GM10847 (cell line): ENCODE data around the gene OTX1.

Source experiments
- POLR2A ChIP-seq: IDR thresholded peaks from 2 replicates; pipeline ENCODE4 v1.6.1; 2011; ENCODE audit not compliant: insufficient read length; ENCODE audit errors: extremely low read depth

OTX1 gene

DNA sequence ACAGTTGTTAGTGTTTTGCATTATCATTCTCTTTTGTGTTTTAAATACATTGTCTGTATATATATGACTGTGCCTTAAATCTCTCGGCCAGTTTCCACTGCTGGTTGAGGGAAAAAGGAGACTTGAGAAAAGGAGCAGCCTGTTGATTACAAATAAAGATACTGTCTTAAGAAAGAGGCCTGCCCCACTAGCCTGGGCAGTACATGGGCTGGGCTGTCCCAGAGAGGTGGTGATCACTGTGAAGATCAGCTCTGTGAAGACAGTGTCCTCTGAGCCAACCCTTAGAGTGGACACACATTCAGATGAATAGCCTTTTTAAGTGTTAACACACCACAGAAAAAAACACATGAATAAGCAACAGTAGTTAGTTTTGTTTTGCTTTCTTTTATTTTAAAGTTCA is 10.0 kb upstream of the OTX1 start:
- no peak for TF ChIP-seq POLR2A

GRCh38 chr2:63041592-63041991 is 9.0 kb upstream of the OTX1 start:
- no peak for TF ChIP-seq POLR2A

DNA sequence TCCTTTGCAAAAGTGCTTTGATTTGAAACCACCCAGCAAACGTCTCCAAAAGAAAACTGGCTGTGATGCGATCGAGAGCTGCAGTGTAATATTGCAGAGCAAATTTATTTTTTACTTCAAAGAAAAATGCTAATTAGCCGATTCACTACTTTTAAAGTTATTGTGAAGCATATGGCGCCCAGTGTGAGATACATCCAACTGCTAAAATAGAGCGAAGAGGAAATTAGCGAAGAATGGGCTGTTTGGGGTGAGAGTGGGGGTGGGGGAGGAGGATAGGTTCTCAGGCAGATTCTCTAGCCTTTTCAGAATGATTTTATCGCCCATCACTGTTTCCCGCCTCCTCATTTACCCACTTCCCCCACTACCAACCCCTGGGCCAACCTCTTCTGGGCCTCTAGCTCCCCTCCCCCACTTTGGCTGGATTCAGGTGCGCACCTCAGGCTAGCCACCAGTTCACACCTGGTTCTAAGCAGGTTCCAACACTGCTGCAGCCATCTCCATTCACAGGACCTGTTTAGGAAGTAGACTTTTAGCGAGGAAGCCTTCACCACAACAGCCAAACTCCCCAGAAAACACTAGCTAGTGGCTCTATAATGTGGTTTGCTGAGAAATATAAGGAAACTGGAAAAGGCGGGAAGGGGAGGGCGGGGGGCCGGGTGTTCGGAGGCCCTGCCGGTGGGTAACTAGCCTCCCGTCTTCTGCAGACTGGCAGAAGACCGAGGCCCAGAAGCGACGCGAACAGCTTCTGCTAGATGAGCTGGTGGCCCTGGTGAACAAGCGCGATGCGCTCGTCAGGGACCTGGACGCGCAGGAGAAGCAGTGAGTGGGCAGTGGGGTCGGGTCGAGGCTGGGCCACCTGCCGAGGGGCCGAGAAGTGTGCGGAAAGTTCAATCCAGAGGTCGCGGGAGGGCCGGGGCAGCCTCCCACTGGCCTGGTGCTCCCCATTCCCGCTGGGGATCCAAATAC is 6.0 kb upstream of the OTX1 start:
- no peak for TF ChIP-seq POLR2A

DNA sequence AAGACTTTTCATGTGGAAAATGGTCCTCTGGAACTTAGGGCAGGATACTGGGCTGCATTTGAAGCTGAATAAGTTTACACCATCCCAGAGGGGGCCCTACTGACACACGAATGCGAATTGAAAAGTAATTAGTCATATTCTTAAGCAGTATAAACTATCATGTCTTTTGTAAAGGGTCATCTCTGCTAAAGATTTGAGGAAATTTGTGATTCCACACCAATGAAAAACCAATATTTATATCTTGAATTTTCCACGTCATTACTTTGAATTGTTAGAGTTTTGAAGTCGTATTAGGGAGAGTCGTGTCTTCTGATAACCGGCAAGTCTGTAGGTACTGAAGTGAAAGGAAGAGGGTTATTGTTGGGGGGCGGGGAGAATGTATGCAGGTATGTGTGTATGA is 4.1 kb upstream of the OTX1 start:
- no peak for TF ChIP-seq POLR2A

DNA sequence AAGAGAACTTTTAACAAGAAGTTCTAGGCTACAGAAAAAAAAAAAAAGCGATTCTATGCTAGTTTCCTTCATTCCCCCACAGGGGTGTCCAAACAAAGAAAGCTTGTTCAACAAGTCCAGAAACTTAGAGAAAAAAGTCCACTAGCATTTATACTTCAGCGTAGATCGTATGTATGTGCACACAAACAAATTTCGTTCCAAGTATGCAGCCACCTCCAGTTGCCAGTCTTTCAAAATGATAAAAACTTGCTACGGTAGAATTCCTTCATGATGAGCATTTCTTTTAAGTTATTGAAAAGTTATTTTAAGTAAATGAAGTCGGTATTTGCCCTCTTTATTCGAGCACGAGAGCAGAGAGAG is 3.7 kb upstream of the OTX1 start:
- TF ChIP-seq POLR2A = no peak

DNA sequence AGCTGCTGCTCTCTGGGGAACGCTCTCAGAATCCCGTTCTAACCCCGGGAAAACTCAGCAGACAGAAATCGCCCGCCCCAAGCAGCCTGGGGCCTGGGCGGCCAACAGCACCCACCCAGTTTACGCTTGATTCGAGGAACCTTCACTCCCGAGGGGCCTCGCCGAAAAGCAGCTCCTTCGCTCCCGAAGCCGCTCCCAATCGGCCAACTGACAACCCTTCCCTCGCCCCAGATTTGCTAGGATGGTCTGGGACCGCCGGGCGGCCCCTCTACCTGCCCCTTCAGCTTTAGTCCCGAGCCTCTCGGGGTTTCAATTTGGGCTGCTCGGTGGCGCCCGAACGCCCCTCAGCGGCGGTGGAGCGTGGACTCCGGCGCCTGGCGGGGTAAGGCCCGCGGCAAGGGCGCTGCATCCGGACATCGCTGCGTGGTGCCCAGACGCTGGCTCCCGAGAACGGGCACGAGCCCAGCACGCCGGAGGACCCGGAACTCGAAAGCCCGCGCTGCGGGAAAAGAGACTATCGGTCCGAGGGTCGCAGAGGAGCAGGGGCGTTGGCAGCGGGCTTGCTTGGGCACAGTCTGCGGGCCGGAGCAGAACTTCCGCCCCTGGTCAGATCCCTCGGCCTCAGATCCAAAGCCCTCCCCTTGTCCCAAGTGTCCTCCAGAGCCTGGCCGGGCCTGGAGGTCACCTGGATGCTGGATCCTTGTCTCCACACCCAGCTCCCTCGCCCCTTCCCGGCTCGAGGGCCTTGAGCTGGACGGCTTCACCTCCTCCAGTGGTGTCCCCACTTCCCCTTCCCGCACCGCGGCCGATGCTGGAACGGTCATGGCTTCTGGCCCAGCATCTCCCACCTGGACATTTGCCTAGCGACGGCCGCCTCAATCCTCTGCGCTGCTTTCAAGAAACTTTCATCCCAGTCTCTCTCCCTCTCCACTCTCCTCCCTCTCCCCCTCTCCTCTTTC is 3.0 kb upstream of the OTX1 start:
- no peak for TF ChIP-seq POLR2A

- no peak for TF ChIP-seq POLR2A
Observed at GRCh38 chr2:63048367-63049171, 2.1 kb upstream of the OTX1 start.

- TF ChIP-seq POLR2A = no peak
Observed at GRCh38 chr2:63049211-63049969, 1.2 kb upstream of the OTX1 start.

GRCh38 chr2:63049970-63050333 is 678 bp upstream of the OTX1 start:
- no peak for TF ChIP-seq POLR2A

- no peak for TF ChIP-seq POLR2A
Observed at GRCh38 chr2:63051042-63051794, 588 bp downstream of the OTX1 start.

GRCh38 chr2:63051795-63052333 is 1.2 kb downstream of the OTX1 start:
- TF ChIP-seq POLR2A = no peak

DNA sequence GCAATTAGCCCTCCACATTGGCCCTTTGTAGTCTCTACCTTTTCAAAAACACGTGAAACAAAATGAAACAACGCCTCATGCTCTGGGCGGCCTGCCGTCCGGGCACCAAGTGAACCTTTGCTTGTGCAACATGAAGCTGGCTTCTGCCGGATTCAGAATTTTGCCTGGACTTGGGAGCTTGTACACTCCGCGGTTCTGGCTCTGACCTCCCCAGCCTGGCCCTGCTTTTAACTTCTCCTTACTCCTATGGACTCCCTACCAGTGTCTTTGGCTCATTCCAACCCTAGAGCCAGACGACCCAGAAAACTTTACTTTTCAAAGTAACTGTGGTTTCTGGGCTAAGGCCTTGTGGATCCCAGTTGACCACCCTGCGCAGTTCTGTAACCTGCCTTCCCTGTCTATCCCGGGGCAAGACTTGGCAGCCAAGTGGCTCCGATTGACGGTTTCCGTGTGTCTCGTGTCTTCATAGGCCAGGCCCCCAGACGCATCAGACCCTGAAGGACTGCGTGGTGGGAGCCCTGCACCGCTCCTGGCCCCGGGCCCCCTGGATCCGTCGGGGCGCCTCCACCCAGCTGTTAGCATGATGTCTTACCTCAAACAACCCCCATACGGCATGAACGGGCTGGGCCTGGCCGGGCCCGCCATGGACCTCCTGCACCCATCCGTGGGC is 1.9 kb downstream of the OTX1 start:
- no peak for TF ChIP-seq POLR2A

DNA sequence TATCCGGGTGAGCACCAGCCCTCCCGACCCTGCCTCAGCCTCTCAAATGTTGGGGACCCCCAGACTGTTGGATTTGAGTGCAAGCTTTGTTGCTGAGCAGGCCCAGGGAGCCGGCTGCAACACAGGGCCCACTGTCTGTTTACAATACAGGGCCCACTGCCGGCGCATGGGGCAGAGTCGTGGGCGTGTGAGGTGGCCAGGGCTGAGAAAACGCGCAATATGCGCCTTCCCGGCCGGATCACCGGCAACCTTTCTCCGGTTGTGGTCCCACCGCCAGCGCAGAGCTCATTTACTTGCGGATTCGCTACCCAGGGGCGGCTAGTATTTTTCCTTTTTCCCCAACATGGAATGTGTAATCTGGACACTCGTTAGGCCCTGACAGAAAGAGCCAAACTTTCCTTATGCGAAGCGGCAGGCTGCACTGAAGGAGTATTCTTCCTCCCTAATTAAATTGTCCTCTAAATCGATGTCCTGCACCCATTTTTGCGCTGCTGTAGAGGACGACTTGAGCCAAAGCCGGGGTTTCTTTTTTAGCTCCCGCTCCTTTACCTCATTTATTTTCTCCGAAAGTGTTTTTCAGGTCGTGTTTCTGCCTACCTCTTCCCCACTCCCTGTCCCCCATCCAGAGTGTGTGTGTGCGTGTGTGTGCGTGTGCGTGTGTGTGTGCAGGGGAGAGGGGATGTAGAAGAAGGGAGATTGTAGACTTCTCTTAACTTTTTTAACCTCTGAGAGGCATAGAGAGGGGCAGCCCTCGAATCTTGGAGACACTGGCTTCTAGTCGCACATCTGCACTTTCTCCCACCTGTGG is 2.7 kb downstream of the OTX1 start:
- TF ChIP-seq POLR2A = no peak
